ENCODE data around the gene SELENOV.

Gene SELENOV

GRCh38 chr19:39566064-39566463 lies 51.1 kb downstream of the SELENOV start:
- TF ChIP-seq EZH2phosphoT487 (IDR thresholded peaks at IDR 0.05; ENCODE audit: borderline replicate concordance, low read length) (no peak), CTCF (IDR thresholded peaks at IDR 0.05; ENCODE audit: low read depth, low read length, poor library complexity, severe bottlenecking) (no peak)
- no peaks in the 10 kb centered on the region for H3K9me3 ChIP-seq (ENCODE audit: control insufficient read depth, insufficient read depth, low read length)
- peaks cover 6% of the 10 kb centered on the region for H3K27me3 ChIP-seq (ENCODE audit: control insufficient read depth, low read length)
- H3K9me2 ChIP-seq (replicated peaks; ENCODE audit: control insufficient read depth, low read length) = no peaks in the 10 kb centered on the region
- no peaks in the 10 kb centered on the region for H3K79me2 ChIP-seq (ENCODE audit: control insufficient read depth, low read length)
- H3K36me3 ChIP-seq (ENCODE audit: control insufficient read depth, low read length) = no peaks in the 10 kb centered on the region
- H3K4me3 ChIP-seq (ENCODE audit: low read length) = no peak overlapping the region
- no peak overlapping the region for H3K27ac ChIP-seq (ENCODE audit: low read depth, low read length)
- no peaks in the 10 kb centered on the region for H3F3A ChIP-seq (ENCODE audit: control insufficient read depth, insufficient read depth)
- no peak overlapping the region for H3K4me2 ChIP-seq (ENCODE audit: low read length)
- no peaks in the 10 kb centered on the region for H4K20me1 ChIP-seq (ENCODE audit: control insufficient read depth, insufficient read depth, low read depth, low read length)
- H3K4me1 ChIP-seq (ENCODE audit: control insufficient read depth, low read length) = no peaks in the 10 kb centered on the region

GRCh38 chr19:39568604-39569003 lies 53.7 kb downstream of the SELENOV start:
- Histone ChIP-seq H3F3A (ENCODE audit: control insufficient read depth, insufficient read depth) (no peaks in the 10 kb centered on the region), H4K20me1 (ENCODE audit: control insufficient read depth, insufficient read depth, low read depth, low read length) (no peaks in the 10 kb centered on the region), H3K4me1 (ENCODE audit: control insufficient read depth, low read length) (no peaks in the 10 kb centered on the region), H3K79me2 (ENCODE audit: control insufficient read depth, low read length) (no peaks in the 10 kb centered on the region), H3K4me2 (ENCODE audit: low read length) (no peak overlapping the region), H3K9me3 (ENCODE audit: control insufficient read depth, insufficient read depth, low read length) (no peaks in the 10 kb centered on the region), H3K27ac (ENCODE audit: low read depth, low read length) (no peak overlapping the region), H3K9me2 (replicated peaks; ENCODE audit: control insufficient read depth, low read length) (no peaks in the 10 kb centered on the region), H3K36me3 (ENCODE audit: control insufficient read depth, low read length) (no peaks in the 10 kb centered on the region), H3K4me3 (ENCODE audit: low read length) (no peak overlapping the region), H3K27me3 (ENCODE audit: control insufficient read depth, low read length) (peaks cover 6% of the 10 kb centered on the region)
- TF ChIP-seq EZH2phosphoT487 (IDR thresholded peaks at IDR 0.05; ENCODE audit: borderline replicate concordance, low read length) (no peak), CTCF (IDR thresholded peaks at IDR 0.05; ENCODE audit: low read depth, low read length, poor library complexity, severe bottlenecking) (no peak)
